ENCODE measurements around the gene MPV17L2. TPM values are rescaled to one million over a fixed set of nuclear protein-coding genes. Genes with fewer than 3 reads are reported as not detected.

The MPV17L2 gene
- total and polyA plus RNA-seq, 4 donors, result 3.6 to 28.0 (median 14.1) TPM

GRCh38 chr19:18173572-18174288, 19.3 kb upstream of the MPV17L2 start, which contains the start of gene IFI30 (continued):
- TF ChIP-seq REST (IDR thresholded peaks at IDR 0.05), result peak; percentile 91

GRCh38 chr19:18174983-18175382, 18.0 kb upstream of the MPV17L2 start:
- H3K4me3 ChIP-seq (ENCODE audit: low read depth in 1 of 3, low read length in 3 of 3), result peak overlapping the region in 1 of 3 donors; percentile 3
- H3K36me3 ChIP-seq (ENCODE audit: control insufficient read depth in 4 of 4, insufficient read depth in 3 of 4, low read depth in 1 of 4, low read length in 3 of 4), result peaks cover 0 to 3% (median 2%) of the 10 kb centered on the region in 4 donors
- H3K27ac ChIP-seq (ENCODE audit: low read depth in 1 of 2, low read length in 2 of 2), result no peak overlapping the region
- peaks cover 4 to 13% (median 8%) of the 10 kb centered on the region in 4 donors for H3K4me1 ChIP-seq (ENCODE audit: control insufficient read depth in 4 of 4, insufficient read depth in 4 of 4, low read length in 3 of 4)
- H3K27me3 ChIP-seq (ENCODE audit: control insufficient read depth in 4 of 4, insufficient read depth in 4 of 4, low read length in 3 of 4), result no peaks in the 10 kb centered on the region
- H3K9ac ChIP-seq (ENCODE audit: low read depth in 1 of 2, low read length in 2 of 2), result no peak overlapping the region
- H3K9me3 ChIP-seq (ENCODE audit: control insufficient read depth in 4 of 4, low read length in 3 of 4), result no peaks in the 10 kb centered on the region
- WGBS, result 87% methylated on average over 11 of the region's 11 CpGs
- no peak for DNase-seq (ENCODE audit: low spot score)
- TF ChIP-seq ZBTB33 (IDR thresholded peaks at IDR 0.05), result no peak
- TF ChIP-seq TAF1 (conservative IDR thresholded peaks at IDR 0.05), result no peak
- TF ChIP-seq REST (IDR thresholded peaks at IDR 0.05), result no peak
- TF ChIP-seq RAD21 (IDR thresholded peaks at IDR 0.05), result no peak
- TF ChIP-seq HNF4G (IDR thresholded peaks at IDR 0.05), result no peak
- no peak for TF ChIP-seq EGR1 (IDR thresholded peaks at IDR 0.05; ENCODE audit: low read depth in 2 of 2)
- no peak for TF ChIP-seq HNF4A (conservative IDR thresholded peaks at IDR 0.05)
- TF ChIP-seq FOXA1 (IDR thresholded peaks at IDR 0.05), result no peak
- no peak for TF ChIP-seq MAX (IDR thresholded peaks at IDR 0.05)
- TF ChIP-seq GABPA (IDR thresholded peaks at IDR 0.05 in 1 of 2, conservative IDR thresholded peaks at IDR 0.05 in 1 of 2), result no peak
- no peak for TF ChIP-seq YY1 (IDR thresholded peaks at IDR 0.05)
